Right lobe of liver (tissue), 4 donors: Measurements from ENCODE around the gene KCNJ5.

Source experiments
- POLR2A ChIP-seq: fragments of 450-650 bp; IDR thresholded peaks from one replicate; pipeline ENCODE4 v1.6.1; 2017; ENCODE audit warnings: antibody characterized with exemption, mild to moderate bottlenecking
- TF ChIP-seq, protein P1 (sequence below), 4 donors: fragments of 200-600 bp in 3 of 4; fragments of 450-650 bp in 1 of 4; IDR thresholded peaks; one replicate each; pipeline versions ENCODE4 v1.5.1 to v1.8.0; 2016 to 2022; ENCODE audit warnings: antibody characterized with exemption in 4 of 4, mild to moderate bottlenecking in 2 of 4
- donor health status: DM: no; HTN: no; CAD: no.
- donor health status: DM: no; HTN: no; CAD: no.
- donor health status: DM: no; HTN: yes; CAD: no.

DNA sequence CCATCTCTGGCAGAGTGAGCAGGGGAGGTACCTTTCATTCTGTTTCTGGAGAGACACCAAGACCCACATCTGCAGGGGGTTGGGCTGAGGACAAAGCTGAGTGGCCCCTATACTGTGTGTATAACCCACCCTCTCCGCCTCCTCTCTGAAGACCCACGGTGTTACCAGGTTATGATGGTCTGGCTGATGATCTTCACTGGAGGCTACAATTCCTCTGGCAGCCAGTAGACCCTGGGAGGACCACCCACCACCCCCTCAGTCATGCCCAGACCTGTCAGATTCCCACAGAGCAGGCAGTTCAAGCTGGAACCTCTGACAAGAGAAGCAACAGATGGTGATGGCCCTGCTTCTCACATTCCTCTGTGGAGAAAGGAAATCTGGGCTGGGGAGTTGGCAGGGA, 12.7 kb upstream of the KCNJ5 start:
- TF ChIP-seq, protein P1, sequence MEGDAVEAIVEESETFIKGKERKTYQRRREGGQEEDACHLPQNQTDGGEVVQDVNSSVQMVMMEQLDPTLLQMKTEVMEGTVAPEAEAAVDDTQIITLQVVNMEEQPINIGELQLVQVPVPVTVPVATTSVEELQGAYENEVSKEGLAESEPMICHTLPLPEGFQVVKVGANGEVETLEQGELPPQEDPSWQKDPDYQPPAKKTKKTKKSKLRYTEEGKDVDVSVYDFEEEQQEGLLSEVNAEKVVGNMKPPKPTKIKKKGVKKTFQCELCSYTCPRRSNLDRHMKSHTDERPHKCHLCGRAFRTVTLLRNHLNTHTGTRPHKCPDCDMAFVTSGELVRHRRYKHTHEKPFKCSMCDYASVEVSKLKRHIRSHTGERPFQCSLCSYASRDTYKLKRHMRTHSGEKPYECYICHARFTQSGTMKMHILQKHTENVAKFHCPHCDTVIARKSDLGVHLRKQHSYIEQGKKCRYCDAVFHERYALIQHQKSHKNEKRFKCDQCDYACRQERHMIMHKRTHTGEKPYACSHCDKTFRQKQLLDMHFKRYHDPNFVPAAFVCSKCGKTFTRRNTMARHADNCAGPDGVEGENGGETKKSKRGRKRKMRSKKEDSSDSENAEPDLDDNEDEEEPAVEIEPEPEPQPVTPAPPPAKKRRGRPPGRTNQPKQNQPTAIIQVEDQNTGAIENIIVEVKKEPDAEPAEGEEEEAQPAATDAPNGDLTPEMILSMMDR (IDR thresholded peaks at IDR 0.05): no peak
- no peak for TF ChIP-seq POLR2A
